H1 (cell line): ENCODE results near the gene GRIK2. TPM values are rescaled to one million over a fixed set of nuclear protein-coding genes. Genes with fewer than 3 reads are reported as not detected.

Source experiments
- CBX8 ChIP-seq: fragments of 300-800, 300-1000 bp; sonication (generic); IDR thresholded peaks from 2 replicates; pipeline ENCODE4 v1.7.1; 2016; ENCODE audit warnings: low read depth, low read length, borderline replicate concordance
- EZH2 ChIP-seq: fragments of 200-600 bp; sonication (generic); IDR thresholded peaks from 2 replicates; pipeline ENCODE4 v1.7.1; 2012; ENCODE audit warnings: low read depth, mild to moderate bottlenecking, moderate library complexity, low read length, inconsistent platforms; ENCODE audit not compliant: severe bottlenecking
- GTF2F1 ChIP-seq: IDR thresholded peaks from 2 replicates; pipeline ENCODE4 v1.6.1; 2012; ENCODE audit warnings: low read depth, low read length, improper control_type of control experiment, borderline replicate concordance
- JUN ChIP-seq: IDR thresholded peaks from 2 replicates; pipeline ENCODE4 v1.6.1; 2011; ENCODE audit warnings: low read depth, mild to moderate bottlenecking, improper control_type of control experiment, low read length
- SP1 ChIP-seq: IDR thresholded peaks from 2 replicates; pipeline ENCODE4 v1.6.1; 2011; ENCODE audit warnings: low read depth, low read length
- TCF12 ChIP-seq: IDR thresholded peaks from 2 replicates; pipeline ENCODE4 v1.6.1; 2011; ENCODE audit warnings: low read depth, mild to moderate bottlenecking, low read length
- YY1 ChIP-seq: IDR thresholded peaks from 2 replicates; pipeline ENCODE4 v1.6.1; 2011; ENCODE audit warnings: low read depth, mild to moderate bottlenecking, low read length
- polyA plus RNA-seq, 7 experiments: library from polyadenylated mRNA; depleted of rRNA in 3 of 7; stranded (reverse) in 5 of 7; unstranded in 2 of 7; fragments of >200 nt in 5 of 7; fragments of 200-250 nt in 2 of 7; gene quantifications; 1 replicate in 5 of 7; 2 replicates in 1 of 7; 4 replicates in 1 of 7; pipeline versions ENCODE4 v1.2.1 to v1.2.3, GENCODE V29; 2011 to 2013; ENCODE audit warnings: missing spikeins in 2 of 7, mixed read lengths in 2 of 7
- total RNA-seq: library from RNA; stranded (reverse); fragmentation: NEBNext Ultra II Directional; extraction: Animal tissue kit (Norgen Biotek cat#: 25700); gene quantifications from 2 replicates; pipeline ENCODE4 v1.2.1, GENCODE V29; 2021

The GRIK2 gene
- total and polyA plus RNA-seq, 2 of the 8 experiments (the other 6 are each of a cell fraction or from before 2014, with no cell fraction given): 1.8 to 2.2 TPM

- no peak for TF ChIP-seq EZH2
- TF ChIP-seq TCF12: no peak
- TF ChIP-seq CBX8: no peak
- no peak for TF ChIP-seq YY1
- no peak for TF ChIP-seq JUN
- TF ChIP-seq GTF2F1: no peak
- TF ChIP-seq SP1: no peak
Observed at GRCh38 chr6:102022281-102022680, 628.8 kb downstream of the GRIK2 start (continued).
